H1 (cell line): Measurements from ENCODE around the gene ECSIT. TPM values are rescaled to one million over a fixed set of nuclear protein-coding genes. Genes with fewer than 3 reads are reported as not detected.

Experiments used
- CTBP2 ChIP-seq: IDR thresholded peaks from 2 replicates; pipeline ENCODE4 v1.7.0; 2011; ENCODE audit warnings: borderline replicate concordance, mild to moderate bottlenecking, moderate library complexity, mixed read lengths, low read length; ENCODE audit not compliant: insufficient read depth, insufficient read length
- polyA plus RNA-seq, 7 experiments: library from polyadenylated mRNA; depleted of rRNA in 3 of 7; stranded (reverse) in 5 of 7; unstranded in 2 of 7; fragments of >200 nt in 5 of 7; fragments of 200-250 nt in 2 of 7; gene quantifications; 1 replicate in 5 of 7; 2 replicates in 1 of 7; 4 replicates in 1 of 7; pipeline versions ENCODE4 v1.2.1 to v1.2.3, GENCODE V29; 2011 to 2013; ENCODE audit warnings: missing spikeins in 2 of 7, mixed read lengths in 2 of 7
- total RNA-seq: library from RNA; stranded (reverse); fragmentation: NEBNext Ultra II Directional; extraction: Animal tissue kit (Norgen Biotek cat#: 25700); gene quantifications from 2 replicates; pipeline ENCODE4 v1.2.1, GENCODE V29; 2021
- TF ChIP-seq, protein P1 (sequence below): fragments of 300-600 bp; sonication (generic); IDR thresholded peaks from 2 replicates; pipeline ENCODE4 v1.7.1; 2012; ENCODE audit warnings: low read length, moderate library complexity, mild to moderate bottlenecking, inconsistent platforms; ENCODE audit not compliant: insufficient replicate concordance

Gene ECSIT
- total and polyA plus RNA-seq, 2 of the 8 experiments (the other 6 are each of a cell fraction or from before 2014, with no cell fraction given): 55.7 to 74.1 TPM

GRCh38 chr19:11549386-11549953 is 20.5 kb upstream of the ECSIT start (continued):
- TF ChIP-seq, protein P1, sequence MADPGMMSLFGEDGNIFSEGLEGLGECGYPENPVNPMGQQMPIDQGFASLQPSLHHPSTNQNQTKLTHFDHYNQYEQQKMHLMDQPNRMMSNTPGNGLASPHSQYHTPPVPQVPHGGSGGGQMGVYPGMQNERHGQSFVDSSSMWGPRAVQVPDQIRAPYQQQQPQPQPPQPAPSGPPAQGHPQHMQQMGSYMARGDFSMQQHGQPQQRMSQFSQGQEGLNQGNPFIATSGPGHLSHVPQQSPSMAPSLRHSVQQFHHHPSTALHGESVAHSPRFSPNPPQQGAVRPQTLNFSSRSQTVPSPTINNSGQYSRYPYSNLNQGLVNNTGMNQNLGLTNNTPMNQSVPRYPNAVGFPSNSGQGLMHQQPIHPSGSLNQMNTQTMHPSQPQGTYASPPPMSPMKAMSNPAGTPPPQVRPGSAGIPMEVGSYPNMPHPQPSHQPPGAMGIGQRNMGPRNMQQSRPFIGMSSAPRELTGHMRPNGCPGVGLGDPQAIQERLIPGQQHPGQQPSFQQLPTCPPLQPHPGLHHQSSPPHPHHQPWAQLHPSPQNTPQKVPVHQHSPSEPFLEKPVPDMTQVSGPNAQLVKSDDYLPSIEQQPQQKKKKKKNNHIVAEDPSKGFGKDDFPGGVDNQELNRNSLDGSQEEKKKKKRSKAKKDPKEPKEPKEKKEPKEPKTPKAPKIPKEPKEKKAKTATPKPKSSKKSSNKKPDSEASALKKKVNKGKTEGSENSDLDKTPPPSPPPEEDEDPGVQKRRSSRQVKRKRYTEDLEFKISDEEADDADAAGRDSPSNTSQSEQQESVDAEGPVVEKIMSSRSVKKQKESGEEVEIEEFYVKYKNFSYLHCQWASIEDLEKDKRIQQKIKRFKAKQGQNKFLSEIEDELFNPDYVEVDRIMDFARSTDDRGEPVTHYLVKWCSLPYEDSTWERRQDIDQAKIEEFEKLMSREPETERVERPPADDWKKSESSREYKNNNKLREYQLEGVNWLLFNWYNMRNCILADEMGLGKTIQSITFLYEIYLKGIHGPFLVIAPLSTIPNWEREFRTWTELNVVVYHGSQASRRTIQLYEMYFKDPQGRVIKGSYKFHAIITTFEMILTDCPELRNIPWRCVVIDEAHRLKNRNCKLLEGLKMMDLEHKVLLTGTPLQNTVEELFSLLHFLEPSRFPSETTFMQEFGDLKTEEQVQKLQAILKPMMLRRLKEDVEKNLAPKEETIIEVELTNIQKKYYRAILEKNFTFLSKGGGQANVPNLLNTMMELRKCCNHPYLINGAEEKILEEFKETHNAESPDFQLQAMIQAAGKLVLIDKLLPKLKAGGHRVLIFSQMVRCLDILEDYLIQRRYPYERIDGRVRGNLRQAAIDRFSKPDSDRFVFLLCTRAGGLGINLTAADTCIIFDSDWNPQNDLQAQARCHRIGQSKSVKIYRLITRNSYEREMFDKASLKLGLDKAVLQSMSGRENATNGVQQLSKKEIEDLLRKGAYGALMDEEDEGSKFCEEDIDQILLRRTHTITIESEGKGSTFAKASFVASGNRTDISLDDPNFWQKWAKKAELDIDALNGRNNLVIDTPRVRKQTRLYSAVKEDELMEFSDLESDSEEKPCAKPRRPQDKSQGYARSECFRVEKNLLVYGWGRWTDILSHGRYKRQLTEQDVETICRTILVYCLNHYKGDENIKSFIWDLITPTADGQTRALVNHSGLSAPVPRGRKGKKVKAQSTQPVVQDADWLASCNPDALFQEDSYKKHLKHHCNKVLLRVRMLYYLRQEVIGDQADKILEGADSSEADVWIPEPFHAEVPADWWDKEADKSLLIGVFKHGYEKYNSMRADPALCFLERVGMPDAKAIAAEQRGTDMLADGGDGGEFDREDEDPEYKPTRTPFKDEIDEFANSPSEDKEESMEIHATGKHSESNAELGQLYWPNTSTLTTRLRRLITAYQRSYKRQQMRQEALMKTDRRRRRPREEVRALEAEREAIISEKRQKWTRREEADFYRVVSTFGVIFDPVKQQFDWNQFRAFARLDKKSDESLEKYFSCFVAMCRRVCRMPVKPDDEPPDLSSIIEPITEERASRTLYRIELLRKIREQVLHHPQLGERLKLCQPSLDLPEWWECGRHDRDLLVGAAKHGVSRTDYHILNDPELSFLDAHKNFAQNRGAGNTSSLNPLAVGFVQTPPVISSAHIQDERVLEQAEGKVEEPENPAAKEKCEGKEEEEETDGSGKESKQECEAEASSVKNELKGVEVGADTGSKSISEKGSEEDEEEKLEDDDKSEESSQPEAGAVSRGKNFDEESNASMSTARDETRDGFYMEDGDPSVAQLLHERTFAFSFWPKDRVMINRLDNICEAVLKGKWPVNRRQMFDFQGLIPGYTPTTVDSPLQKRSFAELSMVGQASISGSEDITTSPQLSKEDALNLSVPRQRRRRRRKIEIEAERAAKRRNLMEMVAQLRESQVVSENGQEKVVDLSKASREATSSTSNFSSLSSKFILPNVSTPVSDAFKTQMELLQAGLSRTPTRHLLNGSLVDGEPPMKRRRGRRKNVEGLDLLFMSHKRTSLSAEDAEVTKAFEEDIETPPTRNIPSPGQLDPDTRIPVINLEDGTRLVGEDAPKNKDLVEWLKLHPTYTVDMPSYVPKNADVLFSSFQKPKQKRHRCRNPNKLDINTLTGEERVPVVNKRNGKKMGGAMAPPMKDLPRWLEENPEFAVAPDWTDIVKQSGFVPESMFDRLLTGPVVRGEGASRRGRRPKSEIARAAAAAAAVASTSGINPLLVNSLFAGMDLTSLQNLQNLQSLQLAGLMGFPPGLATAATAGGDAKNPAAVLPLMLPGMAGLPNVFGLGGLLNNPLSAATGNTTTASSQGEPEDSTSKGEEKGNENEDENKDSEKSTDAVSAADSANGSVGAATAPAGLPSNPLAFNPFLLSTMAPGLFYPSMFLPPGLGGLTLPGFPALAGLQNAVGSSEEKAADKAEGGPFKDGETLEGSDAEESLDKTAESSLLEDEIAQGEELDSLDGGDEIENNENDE: no peak
- no peak for TF ChIP-seq CTBP2
